ENCODE results near the gene MOG. TPM values are rescaled to one million over a fixed set of nuclear protein-coding genes. Genes with fewer than 3 reads are reported as not detected.
A peak's percentile ranks its signal among the peaks of the same experiment; 100 is the strongest.

The MOG gene
- total RNA-seq, 1 donor from 2014 or later: not detected

DNA sequence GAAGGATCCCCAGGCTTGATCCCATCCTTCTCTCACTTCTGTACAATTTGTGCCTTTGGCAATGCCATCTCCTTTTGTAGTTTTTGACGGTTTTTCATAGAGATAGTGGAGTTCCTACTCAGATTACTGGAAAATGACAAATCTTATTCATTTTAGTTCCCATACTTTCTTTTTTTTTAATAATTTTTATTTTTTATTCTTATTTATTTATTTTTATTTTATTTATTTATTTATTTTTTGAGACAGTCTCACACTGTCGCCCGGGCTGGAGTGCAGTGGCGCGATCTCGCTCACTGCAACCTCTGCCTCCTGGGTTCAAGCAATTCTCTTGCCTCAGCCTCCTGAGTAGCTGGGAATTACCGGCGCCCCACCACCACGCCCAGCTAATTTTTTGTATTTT lies 19.6 kb upstream of the MOG start:
- Histone ChIP-seq H3K27ac (no peak overlapping the region), H3K4me1 (peaks cover 1% of the 10 kb centered on the region), H3K9me3 (no peaks in the 10 kb centered on the region), H3K4me3 (no peak overlapping the region), H3K27me3 (no peaks in the 10 kb centered on the region), H3K36me3 (no peaks in the 10 kb centered on the region)
- TF ChIP-seq POLR2A (IDR thresholded peaks at IDR 0.05): no peak
- TF ChIP-seq, protein P1, sequence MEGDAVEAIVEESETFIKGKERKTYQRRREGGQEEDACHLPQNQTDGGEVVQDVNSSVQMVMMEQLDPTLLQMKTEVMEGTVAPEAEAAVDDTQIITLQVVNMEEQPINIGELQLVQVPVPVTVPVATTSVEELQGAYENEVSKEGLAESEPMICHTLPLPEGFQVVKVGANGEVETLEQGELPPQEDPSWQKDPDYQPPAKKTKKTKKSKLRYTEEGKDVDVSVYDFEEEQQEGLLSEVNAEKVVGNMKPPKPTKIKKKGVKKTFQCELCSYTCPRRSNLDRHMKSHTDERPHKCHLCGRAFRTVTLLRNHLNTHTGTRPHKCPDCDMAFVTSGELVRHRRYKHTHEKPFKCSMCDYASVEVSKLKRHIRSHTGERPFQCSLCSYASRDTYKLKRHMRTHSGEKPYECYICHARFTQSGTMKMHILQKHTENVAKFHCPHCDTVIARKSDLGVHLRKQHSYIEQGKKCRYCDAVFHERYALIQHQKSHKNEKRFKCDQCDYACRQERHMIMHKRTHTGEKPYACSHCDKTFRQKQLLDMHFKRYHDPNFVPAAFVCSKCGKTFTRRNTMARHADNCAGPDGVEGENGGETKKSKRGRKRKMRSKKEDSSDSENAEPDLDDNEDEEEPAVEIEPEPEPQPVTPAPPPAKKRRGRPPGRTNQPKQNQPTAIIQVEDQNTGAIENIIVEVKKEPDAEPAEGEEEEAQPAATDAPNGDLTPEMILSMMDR (IDR thresholded peaks at IDR 0.05): no peak
- TF ChIP-seq POLR2AphosphoS5 (IDR thresholded peaks at IDR 0.05; ENCODE audit: insufficient read depth in 1 of 2, low read depth in 1 of 2): no peak
- intact Hi-C loops (cut with DNase I): no loop called here
- DNase-seq (ENCODE audit: extremely low spot score in 2 of 2): no peak

DNA sequence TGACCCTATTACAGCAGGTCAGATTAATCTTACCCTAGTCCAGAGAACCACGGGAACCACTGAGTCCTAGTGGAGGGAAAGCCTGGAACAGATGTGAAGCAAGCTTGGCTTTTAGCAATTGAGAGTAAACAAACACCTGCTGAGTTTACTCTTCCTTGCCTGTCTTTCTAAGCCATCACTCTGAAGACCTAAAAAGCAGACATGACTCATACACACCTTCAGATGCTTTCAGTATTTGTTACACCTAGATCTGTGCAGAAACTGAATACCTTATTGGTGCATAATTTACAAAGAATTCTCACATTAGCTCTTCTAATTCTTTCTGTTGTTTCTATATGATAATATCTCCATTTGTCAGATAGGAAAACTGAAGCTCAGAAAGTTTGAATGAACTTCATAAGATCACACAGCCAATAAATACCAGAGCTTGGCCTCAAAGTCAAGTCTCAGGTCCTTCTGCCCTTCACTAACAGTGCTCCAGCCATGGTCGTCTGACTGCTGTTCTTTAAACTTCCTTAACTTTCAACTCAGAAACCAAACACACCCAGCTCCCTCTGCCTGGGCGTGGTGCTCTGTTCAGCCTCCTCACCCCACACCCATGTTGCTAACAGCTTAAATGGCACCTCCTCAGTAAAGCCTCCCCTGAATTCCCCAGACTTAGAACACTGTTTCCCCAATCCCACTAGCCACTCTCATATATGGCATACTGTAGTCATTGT lies 15.3 kb upstream of the MOG start:
- no peaks in the 10 kb centered on the region for H3K27me3 ChIP-seq
- no peak overlapping the region for H3K27ac ChIP-seq
- H3K9me3 ChIP-seq: no peaks in the 10 kb centered on the region
- intact Hi-C loops (cut with DNase I): loop anchor here (5.0 kb wide), 1 partner anchor 1299 kb away; no protein-coding TSS in a partner anchor
- no peak for TF ChIP-seq POLR2AphosphoS5 (IDR thresholded peaks at IDR 0.05; ENCODE audit: insufficient read depth in 1 of 2, low read depth in 1 of 2)
- TF ChIP-seq, protein P1 (IDR thresholded peaks at IDR 0.05): no peak
- TF ChIP-seq POLR2A (IDR thresholded peaks at IDR 0.05): no peak
- no peaks in the 10 kb centered on the region for H3K36me3 ChIP-seq
- no peaks in the 10 kb centered on the region for H3K4me1 ChIP-seq
- DNase-seq (ENCODE audit: extremely low spot score in 2 of 2): no peak
- H3K4me3 ChIP-seq: no peak overlapping the region

DNA sequence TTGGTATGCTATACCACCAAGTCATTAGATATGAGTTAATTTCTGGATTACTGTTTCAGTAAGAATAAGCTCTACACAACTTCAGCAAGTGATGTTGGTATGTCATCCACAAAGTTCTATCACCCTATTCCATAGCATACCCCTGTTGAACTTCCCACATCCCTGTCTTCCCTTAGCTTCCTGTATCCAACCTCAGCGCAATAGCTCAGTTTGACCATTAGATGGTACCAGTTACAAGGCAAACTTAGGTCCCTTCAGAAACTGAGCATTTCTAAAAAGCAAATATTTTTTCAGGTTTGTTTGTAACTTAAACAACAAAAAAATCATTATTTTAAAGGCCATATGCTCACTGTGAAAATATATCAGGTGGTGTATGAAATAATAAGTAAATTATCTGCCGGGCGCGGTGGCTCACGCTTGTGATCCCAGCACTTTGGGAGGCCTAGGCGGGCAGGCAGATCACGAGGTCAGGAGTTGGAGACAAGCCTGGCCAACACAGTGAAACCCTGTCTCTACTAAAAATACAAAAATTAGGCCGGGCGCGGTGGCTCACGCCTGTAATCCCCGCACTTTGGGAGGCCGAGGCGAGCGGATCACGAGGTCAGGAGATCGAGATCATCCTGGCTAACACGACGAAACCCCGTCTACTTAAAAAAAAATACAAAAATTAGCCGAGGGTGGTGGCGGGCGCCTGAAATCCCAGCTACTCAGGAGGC lies 8.8 kb upstream of the MOG start:
- no peak for DNase-seq (ENCODE audit: extremely low spot score in 2 of 2)
- Histone ChIP-seq H3K27me3 (no peaks in the 10 kb centered on the region), H3K4me3 (no peak overlapping the region), H3K36me3 (no peaks in the 10 kb centered on the region), H3K4me1 (no peaks in the 10 kb centered on the region), H3K27ac (no peak overlapping the region), H3K9me3 (no peaks in the 10 kb centered on the region)
- TF ChIP-seq POLR2A (IDR thresholded peaks at IDR 0.05): no peak
- TF ChIP-seq POLR2AphosphoS5 (IDR thresholded peaks at IDR 0.05; ENCODE audit: insufficient read depth in 1 of 2, low read depth in 1 of 2): no peak
- TF ChIP-seq, protein P1 (IDR thresholded peaks at IDR 0.05): no peak
- intact Hi-C loops (cut with DNase I): no loop called here

DNA sequence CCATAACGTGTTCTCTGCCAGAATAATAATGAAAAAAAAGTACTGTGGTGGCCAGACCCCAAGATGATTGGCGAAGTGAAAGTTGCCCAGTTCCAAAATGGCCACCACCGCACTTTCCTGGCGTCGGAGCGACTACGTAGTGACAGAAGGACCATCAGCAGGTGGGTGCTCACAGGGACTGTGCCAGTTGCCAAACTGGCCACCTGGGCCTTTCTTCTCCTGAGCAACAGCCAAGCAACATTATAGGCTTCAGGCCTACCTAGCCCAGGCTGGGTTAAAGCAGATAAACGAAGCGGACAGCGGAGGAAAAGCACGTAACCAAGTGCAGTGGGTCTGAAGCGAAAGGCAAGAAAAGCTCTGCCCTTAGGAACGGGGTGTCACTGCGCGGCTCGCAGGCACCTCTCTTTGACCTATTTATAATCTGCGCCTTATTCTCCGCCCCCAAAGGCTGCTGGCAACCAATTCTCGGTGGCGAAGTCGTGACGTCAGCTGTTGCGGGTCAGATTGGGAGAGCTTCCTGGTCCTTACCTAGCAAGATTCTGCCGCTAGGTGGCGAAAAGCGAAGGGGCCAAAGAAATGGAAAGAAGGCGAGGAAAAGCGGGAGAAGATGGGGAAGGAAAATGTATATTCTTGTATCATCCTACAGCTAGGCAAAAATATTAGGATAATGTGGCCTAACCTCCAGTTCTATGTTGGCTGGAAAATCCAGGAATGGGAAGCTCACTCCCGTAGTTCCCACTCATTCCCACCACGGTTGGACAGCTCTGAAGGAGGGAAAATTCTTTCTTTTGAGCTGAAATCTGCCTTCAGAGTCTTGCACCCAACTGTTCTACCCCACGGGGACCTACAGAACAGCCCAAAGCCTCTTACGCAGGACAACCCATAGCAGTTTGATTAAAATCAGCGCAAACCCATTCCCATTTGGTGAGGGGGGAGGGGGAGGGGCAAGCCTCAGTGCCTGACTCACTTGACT lies 6.9 kb upstream of the MOG start:
- TF ChIP-seq POLR2A (IDR thresholded peaks at IDR 0.05) (peak in 1 of 2 donors; percentile 63), POLR2AphosphoS5 (IDR thresholded peaks at IDR 0.05; ENCODE audit: insufficient read depth in 1 of 2, low read depth in 1 of 2) (peak; percentile 85 to 94)
- TF ChIP-seq, protein P1 (IDR thresholded peaks at IDR 0.05): peak; percentile 80 to 86 (median 84)
- peak in 1 of 2 donors; percentile 98 for DNase-seq (ENCODE audit: extremely low spot score in 2 of 2)
- Histone ChIP-seq H3K36me3 (no peaks in the 10 kb centered on the region), H3K4me3 (peak overlapping the region; percentile 55 to 62), H3K4me1 (no peaks in the 10 kb centered on the region), H3K9me3 (no peaks in the 10 kb centered on the region), H3K27me3 (no peaks in the 10 kb centered on the region), H3K27ac (peak overlapping the region; percentile 94)
- intact Hi-C loops (cut with DNase I): no loop called here

All from vagina (tissue), 2 donors.